Activated T-cell treated with anti-CD3 and anti-CD28 coated beads for 1 hour (primary cell): ENCODE results near the gene ZSWIM5.
"Not testable (repeated sequence)": the region's sequence is repeated elsewhere in the genome, so short reads cannot be mapped to it uniquely, and the experiment has no call there.

Experiments
- DNase-seq: peaks from one replicate; pipeline ENCODE4 v3.0.0-alpha.2; 2020; ENCODE audit warnings: low read depth

The ZSWIM5 gene

GRCh38 chr1:45205910-45206721 is at the start of gene ZSWIM5:
Gene ZSWIM5, minus strand, starts transcription at chr1:45206605. Its CDS starts 255 bp downstream, at chr1:45206350.
- peak; percentile 54 for DNase-seq

- DNase-seq = no peak
Measured at GRCh38 chr1:45254490-45254889, 48.1 kb upstream of the ZSWIM5 start.

- no peak for DNase-seq
Measured at GRCh38 chr1:45250544-45250943, 44.1 kb upstream of the ZSWIM5 start.

GRCh38 chr1:45248004-45248403 is 41.6 kb upstream of the ZSWIM5 start:
- not testable (repeated sequence) for DNase-seq

- DNase-seq = no peak
Measured at GRCh38 chr1:45246760-45247159, 40.4 kb upstream of the ZSWIM5 start.

GRCh38 chr1:45246359-45246758 is 40.0 kb upstream of the ZSWIM5 start:
- DNase-seq = not testable (repeated sequence)

- no peak for DNase-seq
Measured at GRCh38 chr1:45244660-45245059, 38.3 kb upstream of the ZSWIM5 start.

- no peak for DNase-seq
Measured at GRCh38 chr1:45243476-45244343, 37.3 kb upstream of the ZSWIM5 start.

- no peak for DNase-seq
Measured at GRCh38 chr1:45238846-45239245, 32.4 kb upstream of the ZSWIM5 start.

- DNase-seq = no peak
Measured at GRCh38 chr1:45236136-45236535, 29.7 kb upstream of the ZSWIM5 start.

- DNase-seq = no peak
Measured at GRCh38 chr1:45230537-45230936, 24.1 kb upstream of the ZSWIM5 start.

- no peak for DNase-seq
Measured at GRCh38 chr1:45225598-45225997, 19.2 kb upstream of the ZSWIM5 start.

- not testable (repeated sequence) for DNase-seq
Measured at GRCh38 chr1:45223710-45224109, 17.3 kb upstream of the ZSWIM5 start.

- no peak for DNase-seq
Measured at GRCh38 chr1:45221716-45222115, 15.3 kb upstream of the ZSWIM5 start.

- no peak for DNase-seq
Measured at GRCh38 chr1:45216861-45217260, 10.5 kb upstream of the ZSWIM5 start.

- DNase-seq = no peak
Measured at GRCh38 chr1:45216200-45216541, 9.8 kb upstream of the ZSWIM5 start.

- DNase-seq = no peak
Measured at GRCh38 chr1:45215485-45216199, 9.2 kb upstream of the ZSWIM5 start.

- DNase-seq = no peak
Measured at GRCh38 chr1:45213892-45214291, 7.5 kb upstream of the ZSWIM5 start.

- DNase-seq = no peak
Measured at GRCh38 chr1:45211076-45211475, 4.7 kb upstream of the ZSWIM5 start.

- DNase-seq = no peak
Measured at GRCh38 chr1:45206808-45207623, 611 bp upstream of the ZSWIM5 start.

GRCh38 chr1:45205011-45205909 is 1.1 kb downstream of the ZSWIM5 start:
- DNase-seq = no peak
